Measurements from ENCODE around the gene SMIM1.

Gene SMIM1

DNA sequence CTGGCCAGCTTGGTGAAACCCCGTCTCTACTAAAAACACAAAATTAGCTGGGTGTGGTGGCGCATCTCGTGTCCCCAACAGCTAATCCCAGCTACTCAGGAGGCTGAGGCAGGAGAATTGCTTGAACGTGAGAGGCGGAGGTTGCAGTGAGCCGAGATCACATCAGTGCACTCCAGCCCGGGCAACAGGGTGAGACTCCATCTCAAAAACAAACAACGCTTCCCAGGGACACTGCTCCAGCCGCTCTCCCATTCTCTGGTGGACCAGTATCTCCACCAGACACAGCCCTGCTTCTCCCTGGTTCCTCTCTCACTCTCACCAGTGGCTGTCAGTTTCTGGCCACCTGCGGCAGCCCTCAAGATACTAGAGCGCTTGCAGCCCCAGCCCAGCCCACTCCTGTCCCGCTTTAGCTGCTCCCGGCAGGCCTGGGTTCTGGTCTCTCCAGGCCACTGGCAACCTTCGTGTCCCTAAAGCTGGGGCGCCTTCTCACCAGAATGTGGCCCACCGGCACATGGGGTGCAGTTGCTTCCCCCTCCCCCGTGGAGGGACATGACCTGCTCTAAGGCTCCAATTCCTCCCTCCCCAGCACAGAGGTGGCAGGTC, 44.7 kb downstream of the SMIM1 start:
- H3K27ac ChIP-seq: no peak overlapping the region
- TF ChIP-seq, protein P1, sequence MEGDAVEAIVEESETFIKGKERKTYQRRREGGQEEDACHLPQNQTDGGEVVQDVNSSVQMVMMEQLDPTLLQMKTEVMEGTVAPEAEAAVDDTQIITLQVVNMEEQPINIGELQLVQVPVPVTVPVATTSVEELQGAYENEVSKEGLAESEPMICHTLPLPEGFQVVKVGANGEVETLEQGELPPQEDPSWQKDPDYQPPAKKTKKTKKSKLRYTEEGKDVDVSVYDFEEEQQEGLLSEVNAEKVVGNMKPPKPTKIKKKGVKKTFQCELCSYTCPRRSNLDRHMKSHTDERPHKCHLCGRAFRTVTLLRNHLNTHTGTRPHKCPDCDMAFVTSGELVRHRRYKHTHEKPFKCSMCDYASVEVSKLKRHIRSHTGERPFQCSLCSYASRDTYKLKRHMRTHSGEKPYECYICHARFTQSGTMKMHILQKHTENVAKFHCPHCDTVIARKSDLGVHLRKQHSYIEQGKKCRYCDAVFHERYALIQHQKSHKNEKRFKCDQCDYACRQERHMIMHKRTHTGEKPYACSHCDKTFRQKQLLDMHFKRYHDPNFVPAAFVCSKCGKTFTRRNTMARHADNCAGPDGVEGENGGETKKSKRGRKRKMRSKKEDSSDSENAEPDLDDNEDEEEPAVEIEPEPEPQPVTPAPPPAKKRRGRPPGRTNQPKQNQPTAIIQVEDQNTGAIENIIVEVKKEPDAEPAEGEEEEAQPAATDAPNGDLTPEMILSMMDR (IDR thresholded peaks at IDR 0.05): no peak
- no peak for TF ChIP-seq ZFX (IDR thresholded peaks at IDR 0.05; ENCODE audit: borderline replicate concordance)

DNA sequence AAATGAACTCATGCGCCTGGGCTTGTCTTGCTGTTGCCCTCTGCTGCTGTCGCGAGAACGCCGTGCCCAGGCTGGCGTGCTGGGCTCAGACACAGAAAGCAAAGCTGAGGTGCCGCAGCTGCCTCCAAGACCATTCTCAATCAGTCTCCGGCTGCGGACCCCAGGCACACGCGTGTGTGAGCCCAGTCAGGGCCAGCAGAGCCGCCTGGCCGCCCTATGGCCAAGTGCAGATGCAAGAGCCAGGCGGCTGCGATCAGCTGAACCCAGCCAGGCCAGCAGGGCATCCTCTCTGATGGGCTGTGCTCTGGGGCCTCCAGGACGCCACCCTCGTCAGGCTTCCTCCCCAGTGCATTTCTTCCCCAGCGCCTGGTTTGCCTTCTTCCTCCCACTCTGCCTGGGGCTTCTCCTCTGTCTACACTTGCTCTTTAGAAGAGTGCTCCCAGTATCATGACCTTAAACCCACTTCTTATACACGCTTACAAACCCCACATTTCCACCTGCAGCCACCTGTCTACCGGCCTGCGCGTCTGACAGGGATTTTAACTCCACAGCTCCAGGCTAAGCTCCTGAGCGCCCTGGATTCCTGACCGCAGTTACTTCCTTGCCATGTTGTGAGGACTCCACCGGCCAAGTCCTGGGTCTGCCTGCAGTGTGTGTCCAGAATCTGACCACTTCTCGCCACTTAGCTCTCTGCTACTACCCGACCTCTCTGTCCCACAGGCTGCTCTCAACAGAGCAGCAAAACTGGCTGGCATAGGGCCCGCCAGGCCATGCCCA, 45.5 kb downstream of the SMIM1 start:
- H3K27ac ChIP-seq: no peak overlapping the region
- TF ChIP-seq ZFX (IDR thresholded peaks at IDR 0.05; ENCODE audit: borderline replicate concordance): no peak
- TF ChIP-seq, protein P1 (IDR thresholded peaks at IDR 0.05): no peak

DNA sequence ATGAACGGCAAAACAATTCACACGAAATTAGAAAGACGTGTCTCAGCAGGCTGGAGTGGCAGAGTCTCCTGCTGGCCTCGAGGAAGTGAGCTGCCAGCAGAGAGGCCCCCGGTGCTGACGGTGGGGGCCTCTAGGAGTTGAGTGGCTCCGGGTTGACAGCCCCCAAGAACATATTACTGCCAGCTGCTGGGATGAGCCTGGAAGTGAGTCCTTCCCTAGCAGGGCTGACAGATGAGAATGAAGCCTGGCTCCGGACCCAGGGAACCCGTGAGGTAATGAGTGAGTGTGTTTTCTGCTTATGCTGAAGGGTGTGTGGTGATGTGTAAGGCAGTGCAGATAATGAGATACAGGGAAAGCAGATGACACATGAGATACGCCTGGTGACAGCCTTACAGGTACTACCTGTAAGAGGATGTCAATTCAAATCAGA, 47.2 kb downstream of the SMIM1 start:
- no peak overlapping the region for H3K27ac ChIP-seq
- TF ChIP-seq ZFX (IDR thresholded peaks at IDR 0.05; ENCODE audit: borderline replicate concordance): no peak
- TF ChIP-seq, protein P1 (IDR thresholded peaks at IDR 0.05): no peak

DNA sequence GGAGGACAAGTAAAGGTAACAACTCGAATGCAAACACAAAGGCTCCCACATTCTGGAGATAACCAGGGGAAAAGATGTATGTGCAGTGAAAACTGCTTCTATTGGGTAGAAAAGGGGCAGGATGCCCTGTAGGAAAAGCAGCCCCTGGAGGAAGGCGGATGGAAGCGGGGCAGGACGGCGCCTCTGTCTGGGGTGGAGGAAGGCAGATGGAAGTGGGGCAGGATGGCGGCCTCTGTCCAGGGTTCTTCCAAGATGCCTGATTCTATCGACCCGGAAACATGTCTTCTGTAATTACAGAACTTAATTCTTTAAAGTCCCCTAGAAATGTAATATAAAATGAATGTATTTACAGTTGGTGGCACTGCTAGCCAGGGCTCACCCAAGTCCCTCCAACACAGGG, 47.8 kb downstream of the SMIM1 start:
- H3K27ac ChIP-seq: no peak overlapping the region
- TF ChIP-seq, protein P1 (IDR thresholded peaks at IDR 0.05): no peak
- TF ChIP-seq ZFX (IDR thresholded peaks at IDR 0.05; ENCODE audit: borderline replicate concordance): no peak

GRCh38 chr1:3821004-3821403, 48.5 kb downstream of the SMIM1 start:
- no peak overlapping the region for H3K27ac ChIP-seq
- no peak for TF ChIP-seq ZFX (IDR thresholded peaks at IDR 0.05; ENCODE audit: borderline replicate concordance)
- TF ChIP-seq, protein P1 (IDR thresholded peaks at IDR 0.05): no peak

DNA sequence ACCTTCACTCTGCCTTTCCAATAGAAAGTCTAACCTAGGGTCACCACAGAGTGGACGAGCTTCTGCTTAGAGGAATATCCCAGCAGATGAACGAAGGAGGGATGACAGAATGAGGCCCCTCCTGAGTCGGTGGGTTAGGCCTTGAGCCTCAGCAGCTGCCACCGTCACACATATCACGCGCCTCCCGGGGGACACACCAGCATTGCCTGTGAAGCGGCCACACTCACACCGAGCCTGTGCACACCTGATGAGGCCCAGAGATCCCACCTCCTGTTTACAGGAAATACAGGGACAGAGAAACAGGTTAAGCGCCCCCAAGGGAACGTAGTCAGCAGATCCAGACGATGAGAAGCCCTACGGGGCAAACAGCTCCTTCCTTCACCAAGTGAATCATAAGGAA, 48.9 kb downstream of the SMIM1 start:
- H3K27ac ChIP-seq: no peak overlapping the region
- no peak for TF ChIP-seq ZFX (IDR thresholded peaks at IDR 0.05; ENCODE audit: borderline replicate concordance)
- TF ChIP-seq, protein P1 (IDR thresholded peaks at IDR 0.05): no peak

DNA sequence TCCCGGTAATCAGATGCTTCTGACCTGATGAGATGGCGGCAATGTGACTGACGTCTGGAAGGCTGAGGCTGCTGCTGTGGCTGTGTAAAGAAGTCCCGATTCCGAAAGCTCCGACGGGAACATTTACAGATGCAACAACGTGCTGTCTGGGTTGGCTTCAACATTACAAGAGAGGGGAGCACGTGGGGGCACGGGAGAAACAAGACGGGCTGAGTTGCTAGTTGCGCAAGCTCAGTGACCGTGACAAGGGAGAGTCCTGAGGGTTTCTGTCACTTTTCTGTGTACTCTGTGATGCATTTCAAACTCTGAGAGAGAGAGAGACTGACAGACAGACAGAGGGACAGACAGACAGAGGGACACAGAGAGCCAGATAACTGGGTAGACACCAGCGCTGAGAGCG, 49.4 kb downstream of the SMIM1 start:
- no peak for TF ChIP-seq ZFX (IDR thresholded peaks at IDR 0.05; ENCODE audit: borderline replicate concordance)
- TF ChIP-seq, protein P1 (IDR thresholded peaks at IDR 0.05): no peak
- H3K27ac ChIP-seq: no peak overlapping the region
